ENCODE measurements around the gene THAP10.

GRCh38 chr15:70866982-70867641, 25.1 kb downstream of the THAP10 start:
- TF ChIP-seq POLR2A (IDR thresholded peaks at IDR 0.05) (no peak), CTCF (IDR thresholded peaks at IDR 0.05) (no peak)

All from upper lobe of left lung (tissue), 4 donors.